HEK293T (cell line): Measurements from ENCODE around the gene ARL6IP1.

Experiments
- CTCF ChIA-PET: fragments of 350-600 bp; formaldehyde crosslinking; extraction: SDS; loops from one replicate; lab custom pipeline; 2021; ENCODE audit warnings: antibody characterized with exemption, inconsistent platforms; lab: Yijun Ruan, JAX
- POLR2A ChIA-PET: fragments of 350-600 bp; formaldehyde crosslinking; extraction: SDS; loops from one replicate; lab custom pipeline; 2020; ENCODE audit warnings: antibody characterized with exemption, inconsistent platforms; lab: Yijun Ruan, JAX
- DNase-seq: peaks from one replicate; pipeline ENCODE4 v3.0.0; 2012; ENCODE audit warnings: mixed read lengths; ENCODE audit errors: extremely low spot score
- ARNT ChIP-seq: fragments of 450-650 bp; IDR thresholded peaks from 2 replicates; pipeline ENCODE4 v1.6.1; 2017; ENCODE audit warnings: mild to moderate bottlenecking
- BHLHE40 ChIP-seq: fragments of 450-650 bp; IDR thresholded peaks from 2 replicates; pipeline ENCODE4 v1.6.1; 2016; ENCODE audit warnings: mild to moderate bottlenecking, moderate library complexity, borderline replicate concordance
- CTBP1 ChIP-seq: fragments of 450-650 bp; IDR thresholded peaks from 2 replicates; pipeline ENCODE4 v1.6.1; 2016; ENCODE audit warnings: borderline replicate concordance
- ELF4 ChIP-seq: fragments of 450-650 bp; IDR thresholded peaks from 2 replicates; pipeline ENCODE4 v1.6.1; 2017; ENCODE audit warnings: antibody characterized with exemption
- FOXA1 ChIP-seq: fragments of 450-650 bp; IDR thresholded peaks from 2 replicates; pipeline ENCODE4 v1.6.1; 2016; ENCODE audit warnings: mild to moderate bottlenecking
- FOXK2 ChIP-seq: fragments of 450-650 bp; IDR thresholded peaks from 2 replicates; pipeline ENCODE4 v1.6.1; 2016; ENCODE audit warnings: mild to moderate bottlenecking
- FOXM1 ChIP-seq: fragments of 450-650 bp; IDR thresholded peaks from 2 replicates; pipeline ENCODE4 v1.6.1; 2017; ENCODE audit warnings: mild to moderate bottlenecking, borderline replicate concordance
- HDGF ChIP-seq: fragments of 450-650 bp; IDR thresholded peaks from 2 replicates; pipeline ENCODE4 v1.6.1; 2017; ENCODE audit warnings: antibody characterized with exemption, borderline replicate concordance
- L3MBTL2 ChIP-seq: fragments of 450-650 bp; conservative IDR thresholded peaks from 2 replicates; pipeline ENCODE4 v1.6.1; 2016; ENCODE audit warnings: mild to moderate bottlenecking
- LEF1 ChIP-seq: fragments of 450-650 bp; IDR thresholded peaks from 2 replicates; pipeline ENCODE4 v1.6.1; 2017; ENCODE audit warnings: mild to moderate bottlenecking, borderline replicate concordance
- NFRKB ChIP-seq: fragments of 450-650 bp; IDR thresholded peaks from 2 replicates; pipeline ENCODE4 v1.6.1; 2016; ENCODE audit warnings: mild to moderate bottlenecking, moderate library complexity
- SP1 ChIP-seq: fragments of 450-650 bp; IDR thresholded peaks from 2 replicates; pipeline ENCODE4 v1.6.1; 2017
- SUZ12 ChIP-seq: fragments of 450-650 bp; IDR thresholded peaks from 2 replicates; pipeline ENCODE4 v1.6.1; 2016; ENCODE audit warnings: mild to moderate bottlenecking
- TARDBP ChIP-seq: fragments of 450-650 bp; IDR thresholded peaks from 2 replicates; pipeline ENCODE4 v1.6.1; 2016
- ZNF384 ChIP-seq: fragments of 450-650 bp; IDR thresholded peaks from 2 replicates; pipeline ENCODE4 v1.6.1; 2016
- TF ChIP-seq, protein P1 (sequence below): fragments of 450-650 bp; IDR thresholded peaks from 2 replicates; pipeline ENCODE4 v1.6.1; 2016

The ARL6IP1 gene

DNA sequence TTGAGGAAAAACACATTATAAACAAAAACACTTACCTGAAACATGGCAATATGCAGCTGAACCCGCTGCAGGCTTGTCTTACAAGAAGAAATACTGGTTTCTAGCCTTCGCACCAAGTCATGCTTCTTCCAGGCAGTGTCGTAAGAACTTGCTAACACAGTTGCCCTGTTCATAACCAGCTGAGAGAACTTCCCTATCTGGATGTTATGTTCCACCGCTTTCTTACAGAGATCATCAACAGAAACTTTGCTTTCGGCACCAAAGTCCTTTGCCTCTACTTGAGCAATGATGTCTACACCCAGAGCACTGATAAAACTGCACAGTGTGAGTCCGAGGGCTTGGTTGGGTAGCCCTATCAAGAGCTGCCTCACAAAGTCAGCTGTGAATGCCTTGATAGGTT is 27.9 kb upstream of the ARL6IP1 start:
- TF ChIP-seq SUZ12 = no peak
- TF ChIP-seq ZNF384 = no peak
- no peak for TF ChIP-seq ARNT
- TF ChIP-seq HDGF = no peak
- TF ChIP-seq, protein P1, sequence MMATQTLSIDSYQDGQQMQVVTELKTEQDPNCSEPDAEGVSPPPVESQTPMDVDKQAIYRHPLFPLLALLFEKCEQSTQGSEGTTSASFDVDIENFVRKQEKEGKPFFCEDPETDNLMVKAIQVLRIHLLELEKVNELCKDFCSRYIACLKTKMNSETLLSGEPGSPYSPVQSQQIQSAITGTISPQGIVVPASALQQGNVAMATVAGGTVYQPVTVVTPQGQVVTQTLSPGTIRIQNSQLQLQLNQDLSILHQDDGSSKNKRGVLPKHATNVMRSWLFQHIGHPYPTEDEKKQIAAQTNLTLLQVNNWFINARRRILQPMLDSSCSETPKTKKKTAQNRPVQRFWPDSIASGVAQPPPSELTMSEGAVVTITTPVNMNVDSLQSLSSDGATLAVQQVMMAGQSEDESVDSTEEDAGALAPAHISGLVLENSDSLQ = no peak
- no peak for TF ChIP-seq LEF1
- TF ChIP-seq L3MBTL2 = no peak
- TF ChIP-seq ELF4 = no peak
- no peak for TF ChIP-seq TARDBP
- TF ChIP-seq FOXA1 = no peak
- CTCF ChIA-PET = no interaction called here
- DNase-seq = no peak
- POLR2A ChIA-PET = interaction anchor here (1.0 to 1.8 kb wide), 2 partner anchors 28 to 39 kb away, joined by 3 to 5 read pairs; partner anchors contain the start of genes ARL6IP1 and RPS15A

GRCh38 chr16:18827890-18828289 is 26.5 kb upstream of the ARL6IP1 start:
- no peak for DNase-seq
- TF ChIP-seq FOXA1 (no peak), L3MBTL2 (no peak), FOXM1 (no peak), SP1 (no peak), ARNT (no peak), SUZ12 (no peak), ZNF384 (no peak), CTBP1 (no peak), FOXK2 (no peak), HDGF (no peak), NFRKB (no peak)
- TF ChIP-seq, protein P1 = no peak
- ChIA-PET POLR2A (interaction anchor here (1.0 kb wide), 1 partner anchor 8 kb away, joined by 3 read pairs; no protein-coding TSS in a partner anchor), CTCF (no interaction called here)

- DNase-seq = no peak
- POLR2A ChIA-PET = interaction anchor here (0.8 kb wide), 1 partner anchor 15 kb away, joined by 4 read pairs; the partner anchor contains the start of gene ARL6IP1
- TF ChIP-seq SUZ12 (no peak), HDGF (no peak), NFRKB (no peak), TARDBP (no peak), FOXM1 (no peak), LEF1 (no peak), FOXK2 (no peak), FOXA1 (no peak), ELF4 (no peak), CTBP1 (no peak), ZNF384 (no peak), SP1 (no peak), L3MBTL2 (no peak), ARNT (no peak)
- TF ChIP-seq, protein P1 = no peak
- CTCF ChIA-PET = interaction anchor here (1.4 kb wide), 1 partner anchor 15 kb away, joined by 3 read pairs; the partner anchor contains the start of gene ARL6IP1
Observed at GRCh38 chr16:18816286-18816685, 14.9 kb upstream of the ARL6IP1 start.

DNA sequence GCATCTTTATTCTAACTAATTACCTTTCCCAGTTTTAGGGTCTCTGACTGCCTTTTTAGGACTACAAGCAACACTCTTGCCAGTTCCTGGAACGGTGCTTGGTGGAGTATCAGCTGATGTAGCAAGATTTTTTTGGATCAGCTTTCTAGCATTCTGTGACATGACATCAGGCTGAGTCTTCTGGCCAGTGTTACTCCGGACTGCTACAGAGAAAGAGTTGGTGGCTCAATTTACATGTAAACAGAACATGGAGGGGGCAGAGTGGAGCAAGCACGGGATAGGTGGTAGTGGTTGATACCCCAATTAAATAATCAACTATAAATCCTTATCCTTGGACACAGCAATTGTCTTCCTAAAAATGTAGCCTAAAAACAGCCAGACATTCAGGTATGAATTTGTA is 10.6 kb upstream of the ARL6IP1 start:
- TF ChIP-seq L3MBTL2 (no peak), LEF1 (no peak), FOXM1 (no peak), BHLHE40 (no peak), NFRKB (no peak), ELF4 (no peak), ARNT (no peak), SP1 (no peak), TARDBP (no peak), SUZ12 (no peak), FOXA1 (no peak), FOXK2 (no peak), CTBP1 (no peak), ZNF384 (no peak), HDGF (no peak)
- TF ChIP-seq, protein P1 = no peak
- POLR2A ChIA-PET = no interaction called here
- CTCF ChIA-PET = no interaction called here
- DNase-seq = no peak

GRCh38 chr16:18809165-18809564 is 7.8 kb upstream of the ARL6IP1 start:
- no peak for TF ChIP-seq ELF4
- TF ChIP-seq L3MBTL2 = no peak
- no peak for TF ChIP-seq NFRKB
- TF ChIP-seq, protein P1 = no peak
- TF ChIP-seq FOXA1 = no peak
- no peak for TF ChIP-seq SUZ12
- TF ChIP-seq LEF1 = no peak
- no peak for TF ChIP-seq BHLHE40
- TF ChIP-seq CTBP1 = no peak
- TF ChIP-seq TARDBP = no peak
- no peak for TF ChIP-seq FOXK2
- TF ChIP-seq ARNT = no peak
- no peak for TF ChIP-seq HDGF
- no peak for TF ChIP-seq FOXM1
- TF ChIP-seq ZNF384 = no peak
- no peak for TF ChIP-seq SP1
- POLR2A ChIA-PET = no interaction called here
- CTCF ChIA-PET = no interaction called here
- no peak for DNase-seq
